Measurements from ENCODE around the gene TAF1. TPM values are rescaled to one million over a fixed set of nuclear protein-coding genes. Genes with fewer than 3 reads are reported as not detected.
"Not testable (repeated sequence)": the region's sequence is repeated elsewhere in the genome, so short reads cannot be mapped to it uniquely, and the experiment has no call there.

Gene TAF1
- total and polyA plus RNA-seq, 2 of the 8 experiments (the other 6 are each of a cell fraction or from before 2014, with no cell fraction given) = 6.3 to 30.2 TPM

- not testable (repeated sequence) for H3K4me3 ChIP-seq (ENCODE audit: extremely low read depth in 1 of 4, insufficient read depth in 2 of 4, low read depth in 3 of 4, low read length in 4 of 4); FAIRE-seq; H2BK12ac ChIP-seq (ENCODE audit: low read depth, low read length); H3K18ac ChIP-seq (ENCODE audit: extremely low read depth, low read length); H2AK5ac ChIP-seq (ENCODE audit: low read depth, low read length); H3K9ac ChIP-seq (replicated peaks in 1 of 4; ENCODE audit: extremely low read depth in 1 of 4, low read depth in 3 of 4, low read length in 3 of 4); H3K27ac ChIP-seq (ENCODE audit: low read depth, low read length); H2BK5ac ChIP-seq (ENCODE audit: low read depth, low read length); H4K5ac ChIP-seq (ENCODE audit: insufficient read length, low read depth, low read length); H3K9me3 ChIP-seq (ENCODE audit: insufficient read depth in 2 of 2, low read depth in 1 of 2, low read length in 1 of 2); H3K79me2 ChIP-seq (ENCODE audit: control insufficient read depth in 1 of 2, insufficient read depth in 2 of 2, low read length in 2 of 2); H3K4me1 ChIP-seq (replicated peaks in 1 of 4; ENCODE audit: control insufficient read depth in 3 of 4, insufficient read depth in 4 of 4, low read length in 3 of 4); H4K91ac ChIP-seq (replicated peaks; ENCODE audit: insufficient read length, low read length); H3K27me3 ChIP-seq (replicated peaks in 1 of 4; ENCODE audit: control insufficient read depth in 3 of 4, extremely low read depth in 1 of 4, insufficient read depth in 3 of 4, low read length in 3 of 4); H3K14ac ChIP-seq (ENCODE audit: insufficient read length); H3K23ac ChIP-seq (ENCODE audit: insufficient read length); H3K36me3 ChIP-seq (ENCODE audit: control insufficient read depth in 2 of 4, insufficient read depth in 4 of 4, low read length in 3 of 4); H3K4ac ChIP-seq (replicated peaks; ENCODE audit: insufficient read length, low read depth, low read length); H4K20me1 ChIP-seq (replicated peaks in 1 of 2; ENCODE audit: control insufficient read depth in 1 of 2, insufficient read depth in 2 of 2, low read length in 2 of 2); H2BK120ac ChIP-seq (replicated peaks; ENCODE audit: low read depth, low read length); DNase-seq (ENCODE audit: low read depth in 1 of 2, low spot score in 2 of 2); H2AFZ ChIP-seq (ENCODE audit: low read length); H3K56ac ChIP-seq (replicated peaks; ENCODE audit: insufficient read length, low read depth, low read length); H2BK15ac ChIP-seq (ENCODE audit: low read length); H3K4me2 ChIP-seq (ENCODE audit: insufficient read depth in 1 of 2, low read depth in 2 of 2, low read length in 2 of 2); H3K23me2 ChIP-seq (ENCODE audit: low read depth, low read length); H4K8ac ChIP-seq (ENCODE audit: extremely low read depth, insufficient read depth, low read length); H3K79me1 ChIP-seq (ENCODE audit: low read depth, low read length); H2BK20ac ChIP-seq (ENCODE audit: low read length)
- CTCF ChIA-PET (ENCODE audit: partially characterized antibody) = interaction anchor here (0.8 kb wide), 1 partner anchor 24 kb away, joined by 3 read pairs; no protein-coding TSS in a partner anchor
- WGBS, 2 experiments (ENCODE audit: extremely low coverage in 1 of 2, insufficient coverage in 1 of 2, insufficient read length in 1 of 2, insufficient replicate concordance in 2 of 2, low coverage in 1 of 2, low lambda C conversion rate in 2 of 2, missing lambda C conversion rate in 1 of 2) = 82% methylated on average over 5 of the region's 5 CpGs; no CpG with 5 or more reads in 1 of the 2 experiments
- POLR2A ChIA-PET (ENCODE audit: partially characterized antibody) = interaction anchor here (1.1 to 1.2 kb wide), 2 partner anchors 45 to 51 kb away, joined by 3 to 4 read pairs; partner anchors contain the start of gene ITGB1BP2
These were observed 13.7 kb upstream of the TAF1 start for GRCh38 chrX:71352439-71352838.

Data from H1 (cell line).